HG02610 (cell line): ENCODE data around the gene PDZD2.
"Not testable (repeated sequence)": the region's sequence is repeated elsewhere in the genome, so short reads cannot be mapped to it uniquely, and the experiment has no call there.

Experiments
- ATAC-seq: cut with Tn5 transposase; IDR thresholded peaks from one replicate; pipeline ENCODE4 v1.9.1; 2021; ENCODE audit warnings: mild to moderate bottlenecking, moderate library complexity; ENCODE audit not compliant: unreplicated experiment

PDZD2 gene

GRCh38 chr5:32027093-32027716 lies 388.3 kb downstream of the PDZD2 start:
- no peak for ATAC-seq

GRCh38 chr5:32027717-32028458 lies 389.0 kb downstream of the PDZD2 start:
- no peak for ATAC-seq

GRCh38 chr5:32029261-32029660 lies 390.3 kb downstream of the PDZD2 start:
- no peak for ATAC-seq

GRCh38 chr5:32029781-32030180 lies 390.9 kb downstream of the PDZD2 start:
- ATAC-seq = no peak

- ATAC-seq = no peak
Measured at GRCh38 chr5:32030222-32030621, 391.3 kb downstream of the PDZD2 start.

GRCh38 chr5:32030686-32031085 lies 391.8 kb downstream of the PDZD2 start:
- ATAC-seq = no peak

- no peak for ATAC-seq
Measured at GRCh38 chr5:32031089-32031488, 392.2 kb downstream of the PDZD2 start.

- no peak for ATAC-seq
Measured at GRCh38 chr5:32038523-32038922, 399.6 kb downstream of the PDZD2 start.

- not testable (repeated sequence) for ATAC-seq
Measured at GRCh38 chr5:32039133-32039532, 400.2 kb downstream of the PDZD2 start.

GRCh38 chr5:32039601-32040000 lies 400.7 kb downstream of the PDZD2 start:
- ATAC-seq = not testable (repeated sequence)

- not testable (repeated sequence) for ATAC-seq
Measured at GRCh38 chr5:32040181-32040695, 401.3 kb downstream of the PDZD2 start.

- ATAC-seq = no peak
Measured at GRCh38 chr5:32042551-32042961, 403.6 kb downstream of the PDZD2 start.

- no peak for ATAC-seq
Measured at GRCh38 chr5:32043105-32043504, 404.2 kb downstream of the PDZD2 start.

GRCh38 chr5:32044434-32044833 lies 405.5 kb downstream of the PDZD2 start:
- no peak for ATAC-seq

- no peak for ATAC-seq
Measured at GRCh38 chr5:32044939-32045338, 406.0 kb downstream of the PDZD2 start.

GRCh38 chr5:32047056-32047455 lies 408.1 kb downstream of the PDZD2 start:
- ATAC-seq = no peak

- ATAC-seq = no peak
Measured at GRCh38 chr5:32051796-32052195, 412.9 kb downstream of the PDZD2 start.

GRCh38 chr5:32055891-32056866 lies 417.2 kb downstream of the PDZD2 start:
- no peak for ATAC-seq

- no peak for ATAC-seq
Measured at GRCh38 chr5:32057187-32058096, 418.5 kb downstream of the PDZD2 start.

GRCh38 chr5:32058101-32058500 lies 419.2 kb downstream of the PDZD2 start:
- ATAC-seq = no peak
